HCT116 (cell line): ENCODE measurements around the gene TCOF1. TPM values are rescaled to one million over a fixed set of nuclear protein-coding genes. Genes with fewer than 3 reads are reported as not detected.

Experiments used
- ATAC-seq: fragments of 200-7000 bp; cut with Tn5 transposase; 2 replicates; pipeline ENCODE4 v1.9.1; 2020; ENCODE audit warnings: mild to moderate bottlenecking, moderate library complexity
- BruUV-seq: library from RNA; stranded (reverse); fragments of 400-500 nt; replicated peaks from 2 replicates; lab custom pipeline; 2021; lab: Mats Ljungman, UMichigan
- CTCF ChIA-PET: fragments of 300-600 bp; sonication (Branson Sonifier 250); formaldehyde crosslinking; loops from one replicate; lab custom pipeline; 2021; ENCODE audit warnings: antibody characterized with exemption; lab: Charles Lee
- POLR2A ChIA-PET: fragments of 300-600, 350-600 bp; sonication (Branson Sonifier 250); formaldehyde crosslinking; loops from one replicate; lab custom pipeline; 2021; ENCODE audit warnings: antibody characterized with exemption; lab: Charles Lee
- RAD21 ChIA-PET, 2 experiments: fragments of 300-600 bp; sonication (Branson Sonifier 250); formaldehyde crosslinking; loops; one replicate each; lab custom pipeline; 2023; ENCODE audit warnings: low total read pairs in 2 of 2; ENCODE audit not compliant: uncharacterized antibody in 2 of 2, unreplicated experiment in 2 of 2, low non-redundant PET in 1 of 2; lab: Charles Lee
- DNase-seq: peaks from one replicate; pipeline ENCODE4 v3.0.0-alpha.2; 2010; ENCODE audit warnings: low read depth, low spot score
- H2AFZ ChIP-seq: fragments of 200-600 bp; shearing (Covaris generic), sonication (generic); 2 replicates; pipeline ENCODE4 v1.6.1; 2017; ENCODE audit warnings: low read depth, mixed run types, mixed read lengths, antibody characterized with exemption, low read length; ENCODE audit not compliant: poor library complexity, severe bottlenecking
- H3K27ac ChIP-seq: 2 replicates; pipeline ENCODE4 v1.5.1; 2012; ENCODE audit warnings: low read depth, low read length
- H3K27me3 ChIP-seq: fragments of 200-600 bp; sonication (generic); 2 replicates; pipeline ENCODE4 v1.6.1; 2016; ENCODE audit warnings: mixed run types, low read length, mixed read lengths; ENCODE audit not compliant: insufficient read depth
- H3K36me3 ChIP-seq, 2 experiments: fragments of 200-500 bp in 1 of 2; fragments of 200-600 bp in 1 of 2; sonication (Bioruptor generic) in 1 of 2; sonication (generic) in 1 of 2; 2 replicates each; pipeline versions ENCODE4 v1.5.1 to v1.6.1; 2014 to 2016; ENCODE audit warnings: low read length in 2 of 2, inconsistent platforms in 1 of 2, mixed read lengths in 1 of 2, mixed run types in 1 of 2; ENCODE audit not compliant: insufficient read depth in 2 of 2, control insufficient read depth in 1 of 2
- H3K4me1 ChIP-seq, 2 experiments: fragments of 200-600 bp in 1 of 2; sonication (generic) in 1 of 2; 2 replicates each; pipeline versions ENCODE4 v1.5.1 to v1.6.1; 2012 to 2017; ENCODE audit warnings: low read length in 2 of 2, inconsistent platforms in 1 of 2, mild to moderate bottlenecking in 1 of 2, mixed read lengths in 1 of 2, mixed run types in 1 of 2, moderate library complexity in 1 of 2; ENCODE audit not compliant: insufficient read depth in 2 of 2, control insufficient read depth in 1 of 2
- H3K4me2 ChIP-seq: fragments of 200-600 bp; sonication (generic); 2 replicates; pipeline ENCODE4 v1.6.1; 2017; ENCODE audit warnings: mixed run types, low read length, mixed read lengths
- H3K4me3 ChIP-seq, 2 experiments: fragments of 200-600 bp in 1 of 2; sonication (generic) in 1 of 2; replicated peaks in 1 of 2; 2 replicates each; pipeline ENCODE4 v1.5.1; 2011 to 2016; ENCODE audit warnings: low read length in 2 of 2, control low read depth in 1 of 2, low read depth in 1 of 2, mild to moderate bottlenecking in 1 of 2, mixed read lengths in 1 of 2, mixed run types in 1 of 2
- H3K79me2 ChIP-seq: fragments of 200-600 bp; sonication (generic); 2 replicates; pipeline ENCODE4 v1.6.1; 2017; ENCODE audit warnings: mild to moderate bottlenecking, mixed run types, low read length, moderate library complexity, mixed read lengths; ENCODE audit not compliant: insufficient read depth
- H3K9ac ChIP-seq: fragments of 200-600 bp; sonication (generic); 2 replicates; pipeline ENCODE4 v1.6.1; 2016; ENCODE audit warnings: low read length, mixed read lengths
- H3K9me2 ChIP-seq: fragments of 200-600 bp; sonication (generic), shearing (Covaris generic); 2 replicates; pipeline ENCODE4 v1.6.1; 2017; ENCODE audit warnings: mixed run types, mild to moderate bottlenecking, moderate library complexity; ENCODE audit not compliant: insufficient read depth
- H3K9me3 ChIP-seq, 2 experiments: fragments of 200-500 bp in 1 of 2; fragments of 200-600 bp in 1 of 2; sonication (Bioruptor generic) in 1 of 2; sonication (generic) in 1 of 2; 2 replicates each; pipeline ENCODE4 v1.6.1; 2014 to 2017; ENCODE audit warnings: low read length in 2 of 2, mixed read lengths in 2 of 2, inconsistent platforms in 1 of 2, low read depth in 1 of 2, mild to moderate bottlenecking in 1 of 2, mixed run types in 1 of 2, moderate library complexity in 1 of 2; ENCODE audit not compliant: control insufficient read depth in 1 of 2, insufficient read depth in 1 of 2
- H4K20me1 ChIP-seq: fragments of 200-600 bp; sonication (generic), shearing (Covaris generic); 2 replicates; pipeline ENCODE4 v1.6.1; 2017; ENCODE audit warnings: mixed run types, mild to moderate bottlenecking, moderate library complexity; ENCODE audit not compliant: insufficient read depth
- EGR1 ChIP-seq: IDR thresholded peaks from 2 replicates; pipeline ENCODE4 v1.6.1; 2012; ENCODE audit warnings: low read depth
- ELF1 ChIP-seq: IDR thresholded peaks from 2 replicates; pipeline ENCODE4 v1.6.1; 2012; ENCODE audit warnings: low read depth, borderline replicate concordance
- EZH2 ChIP-seq: fragments of 200-600 bp; sonication (generic); IDR thresholded peaks from 2 replicates; pipeline ENCODE4 v1.6.1; 2017; ENCODE audit warnings: antibody characterized with exemption, mixed run types
- EZH2phosphoT487 ChIP-seq: fragments of 200-600 bp; IDR thresholded peaks from 2 replicates; pipeline ENCODE4 v1.6.1; 2018; ENCODE audit warnings: antibody characterized with exemption, borderline replicate concordance
- JUND ChIP-seq: IDR thresholded peaks from 2 replicates; pipeline ENCODE4 v1.6.1; 2012
- POLR2A ChIP-seq: IDR thresholded peaks from 2 replicates; pipeline ENCODE4 v1.7.0; 2011; ENCODE audit warnings: borderline replicate concordance; ENCODE audit not compliant: insufficient read depth, insufficient read length; ENCODE audit errors: extremely low read depth
- SP1 ChIP-seq: IDR thresholded peaks from 2 replicates; pipeline ENCODE4 v1.6.1; 2012; ENCODE audit warnings: low read depth
- SRF ChIP-seq: IDR thresholded peaks from 2 replicates; pipeline ENCODE4 v1.6.1; 2012; ENCODE audit warnings: low read depth
- TCF7L2 ChIP-seq: IDR thresholded peaks from 2 replicates; pipeline ENCODE4 v1.7.0; 2011; ENCODE audit warnings: borderline replicate concordance, inconsistent platforms; ENCODE audit not compliant: insufficient read depth, insufficient read length; ENCODE audit errors: extremely low read depth
- YY1 ChIP-seq: IDR thresholded peaks from 2 replicates; pipeline ENCODE4 v1.6.1; 2011; ENCODE audit warnings: low read length, low read depth, moderate library complexity, mild to moderate bottlenecking; ENCODE audit not compliant: insufficient replicate concordance; ENCODE audit errors: extremely low read depth
- ZNF274 ChIP-seq: fragments of 200-500 bp; sonication (Bioruptor generic); IDR thresholded peaks from 2 replicates; pipeline ENCODE4 v1.6.1; 2014; ENCODE audit warnings: mild to moderate bottlenecking, low read depth, low read length, inconsistent platforms
- intact Hi-C: fragments of 100-400 bp; cut with micrococcal nuclease; formaldehyde crosslinking; loops from 2 replicates; pipeline ENCODE4 v1.10.0; 2022
- total RNA-seq: library from RNA; stranded (reverse); gene quantifications from one replicate; pipeline ENCODE4 v1.2.1, GENCODE V29; 2021; ENCODE audit not compliant: unreplicated experiment
- TF ChIP-seq, protein P1 (sequence below): IDR thresholded peaks from 2 replicates; pipeline ENCODE4 v1.6.1; 2011; ENCODE audit warnings: mild to moderate bottlenecking, low read length, moderate library complexity; ENCODE audit not compliant: insufficient replicate concordance; ENCODE audit errors: extremely low read depth
- TF ChIP-seq, protein P2 (sequence below): IDR thresholded peaks from 2 replicates; pipeline ENCODE4 v1.6.1; 2012
- TF ChIP-seq, protein P3 (sequence below): IDR thresholded peaks from 2 replicates; pipeline ENCODE4 v1.6.1; 2012; ENCODE audit warnings: low read depth

The TCOF1 gene
- total RNA-seq, 1 experiment from 2014 or later, result 94.7 TPM

DNA sequence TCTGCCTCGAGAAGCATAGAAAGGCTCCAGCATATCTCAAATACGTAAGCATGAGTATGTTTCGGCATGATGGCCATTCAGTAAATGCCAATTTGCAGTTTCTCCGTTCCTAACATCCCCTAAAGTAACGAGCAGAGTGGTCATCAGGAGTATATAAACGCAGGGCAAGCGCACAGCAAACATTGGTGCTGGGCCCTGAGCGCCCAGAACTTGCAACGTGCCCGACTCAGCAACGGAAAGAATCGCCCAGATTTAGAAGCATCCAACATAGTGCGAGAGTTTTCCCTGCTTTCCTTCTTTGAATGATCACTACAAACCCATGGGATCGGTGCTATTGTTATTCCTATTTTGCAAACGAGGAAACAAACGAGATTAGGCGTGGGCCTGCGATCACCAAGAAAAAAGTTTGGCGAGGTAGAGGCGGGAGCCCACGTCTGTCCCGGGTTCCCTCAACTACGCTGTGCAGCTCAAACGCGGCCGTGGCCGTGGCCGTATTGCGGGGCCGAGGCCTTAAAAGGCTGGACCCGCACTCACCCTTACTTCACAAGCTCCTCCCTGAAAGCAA lies 91.5 kb downstream of the TCOF1 start:
- Histone ChIP-seq H3K9me3 (no peaks in the 10 kb centered on the region), H3K9ac (peak overlapping the region; percentile 97), H3K9me2 (no peaks in the 10 kb centered on the region), H4K20me1 (peaks cover 26% of the 10 kb centered on the region; the same call in 1 of the 2 replicates), H3K4me3 (peak overlapping the region; percentile 94 to 96), H3K27me3 (no peaks in the 10 kb centered on the region), H3K27ac (peak overlapping the region; percentile 86), H2AFZ (no peak overlapping the region)
- RAD21 ChIA-PET, result no interaction called here
- TF ChIP-seq, protein P1, sequence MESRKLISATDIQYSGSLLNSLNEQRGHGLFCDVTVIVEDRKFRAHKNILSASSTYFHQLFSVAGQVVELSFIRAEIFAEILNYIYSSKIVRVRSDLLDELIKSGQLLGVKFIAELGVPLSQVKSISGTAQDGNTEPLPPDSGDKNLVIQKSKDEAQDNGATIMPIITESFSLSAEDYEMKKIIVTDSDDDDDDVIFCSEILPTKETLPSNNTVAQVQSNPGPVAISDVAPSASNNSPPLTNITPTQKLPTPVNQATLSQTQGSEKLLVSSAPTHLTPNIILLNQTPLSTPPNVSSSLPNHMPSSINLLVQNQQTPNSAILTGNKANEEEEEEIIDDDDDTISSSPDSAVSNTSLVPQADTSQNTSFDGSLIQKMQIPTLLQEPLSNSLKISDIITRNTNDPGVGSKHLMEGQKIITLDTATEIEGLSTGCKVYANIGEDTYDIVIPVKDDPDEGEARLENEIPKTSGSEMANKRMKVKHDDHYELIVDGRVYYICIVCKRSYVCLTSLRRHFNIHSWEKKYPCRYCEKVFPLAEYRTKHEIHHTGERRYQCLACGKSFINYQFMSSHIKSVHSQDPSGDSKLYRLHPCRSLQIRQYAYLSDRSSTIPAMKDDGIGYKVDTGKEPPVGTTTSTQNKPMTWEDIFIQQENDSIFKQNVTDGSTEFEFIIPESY, result no peak
- TF ChIP-seq, protein P2, sequence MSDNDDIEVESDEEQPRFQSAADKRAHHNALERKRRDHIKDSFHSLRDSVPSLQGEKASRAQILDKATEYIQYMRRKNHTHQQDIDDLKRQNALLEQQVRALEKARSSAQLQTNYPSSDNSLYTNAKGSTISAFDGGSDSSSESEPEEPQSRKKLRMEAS, result no peak
- TF ChIP-seq, protein P3, sequence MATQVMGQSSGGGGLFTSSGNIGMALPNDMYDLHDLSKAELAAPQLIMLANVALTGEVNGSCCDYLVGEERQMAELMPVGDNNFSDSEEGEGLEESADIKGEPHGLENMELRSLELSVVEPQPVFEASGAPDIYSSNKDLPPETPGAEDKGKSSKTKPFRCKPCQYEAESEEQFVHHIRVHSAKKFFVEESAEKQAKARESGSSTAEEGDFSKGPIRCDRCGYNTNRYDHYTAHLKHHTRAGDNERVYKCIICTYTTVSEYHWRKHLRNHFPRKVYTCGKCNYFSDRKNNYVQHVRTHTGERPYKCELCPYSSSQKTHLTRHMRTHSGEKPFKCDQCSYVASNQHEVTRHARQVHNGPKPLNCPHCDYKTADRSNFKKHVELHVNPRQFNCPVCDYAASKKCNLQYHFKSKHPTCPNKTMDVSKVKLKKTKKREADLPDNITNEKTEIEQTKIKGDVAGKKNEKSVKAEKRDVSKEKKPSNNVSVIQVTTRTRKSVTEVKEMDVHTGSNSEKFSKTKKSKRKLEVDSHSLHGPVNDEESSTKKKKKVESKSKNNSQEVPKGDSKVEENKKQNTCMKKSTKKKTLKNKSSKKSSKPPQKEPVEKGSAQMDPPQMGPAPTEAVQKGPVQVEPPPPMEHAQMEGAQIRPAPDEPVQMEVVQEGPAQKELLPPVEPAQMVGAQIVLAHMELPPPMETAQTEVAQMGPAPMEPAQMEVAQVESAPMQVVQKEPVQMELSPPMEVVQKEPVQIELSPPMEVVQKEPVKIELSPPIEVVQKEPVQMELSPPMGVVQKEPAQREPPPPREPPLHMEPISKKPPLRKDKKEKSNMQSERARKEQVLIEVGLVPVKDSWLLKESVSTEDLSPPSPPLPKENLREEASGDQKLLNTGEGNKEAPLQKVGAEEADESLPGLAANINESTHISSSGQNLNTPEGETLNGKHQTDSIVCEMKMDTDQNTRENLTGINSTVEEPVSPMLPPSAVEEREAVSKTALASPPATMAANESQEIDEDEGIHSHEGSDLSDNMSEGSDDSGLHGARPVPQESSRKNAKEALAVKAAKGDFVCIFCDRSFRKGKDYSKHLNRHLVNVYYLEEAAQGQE, result no peak
- TF ChIP-seq YY1 (no peak), SP1 (no peak), TCF7L2 (no peak), EGR1 (no peak), JUND (no peak), POLR2A (no peak), ELF1 (no peak), ZNF274 (no peak), SRF (no peak), EZH2 (no peak), EZH2phosphoT487 (no peak)
- TF ChIP-seq, all 23 proteins: peak for 0
- peaks cover 51% of the 10 kb centered on the region for H3K79me2 ChIP-seq
- ChIA-PET CTCF (interaction anchor here (1.5 to 1.6 kb wide), 2 partner anchors 13 to 329 kb away, joined by 3 to 8 read pairs; partner anchors contain the start of gene SMIM3), POLR2A (interaction anchor here (0.7 to 1.6 kb wide), 4 partner anchors 13 to 334 kb away, joined by 3 to 10 read pairs (median 4); partner anchors contain the start of gene RBM22)
- ATAC-seq (peak; percentile 53), DNase-seq (no peak)
- H3K36me3 ChIP-seq, result peaks cover 32 to 51% of the 10 kb centered on the region in 2 experiments
- H3K4me2 ChIP-seq, result peak overlapping the region; percentile 84
- TSS peak; percentile 63 for BruUV-seq
- intact Hi-C loops, result no loop called here
- peaks cover 3 to 26% of the 10 kb centered on the region in 2 experiments; a peak in 3 of 4 replicates for H3K4me1 ChIP-seq
